ENCODE measurements around the gene SLC16A4.

Gene SLC16A4

GRCh38 chr1:110375490-110375889 lies 15.3 kb downstream of the SLC16A4 start:
- ChIA-PET CTCF (no interaction called here), POLR2A (no interaction called here)
- no peak for DNase-seq (ENCODE audit: low read depth, low spot score)
- no peak for TF ChIP-seq CTCF (IDR thresholded peaks at IDR 0.05; ENCODE audit: insufficient read depth, low read length, missing control alignments)
- H3K4me3 ChIP-seq (ENCODE audit: low read depth, low read length) = no peak overlapping the region

GRCh38 chr1:110370827-110371226 lies 20.0 kb downstream of the SLC16A4 start:
- ChIA-PET POLR2A (no interaction called here), CTCF (interaction anchor here (1.0 to 1.4 kb wide), 3 partner anchors 9 to 125 kb away, joined by 3 to 5 read pairs (median 3); no protein-coding TSS in a partner anchor)
- TF ChIP-seq CTCF (IDR thresholded peaks at IDR 0.05; ENCODE audit: insufficient read depth, low read length, missing control alignments) = no peak

GRCh38 chr1:110364221-110364620 lies 26.6 kb downstream of the SLC16A4 start:
- TF ChIP-seq CTCF (IDR thresholded peaks at IDR 0.05; ENCODE audit: insufficient read depth, low read length, missing control alignments) = no peak
- no peak for DNase-seq (ENCODE audit: low read depth, low spot score)
- ChIA-PET CTCF (no interaction called here), POLR2A (no interaction called here)
- no peak overlapping the region for H3K4me3 ChIP-seq (ENCODE audit: low read depth, low read length)

More at GRCh38 chr1:110370827-110371226, 20.0 kb downstream of the SLC16A4 start:
- no peak overlapping the region for H3K4me3 ChIP-seq (ENCODE audit: low read depth, low read length)
- DNase-seq (ENCODE audit: low read depth, low spot score) = peak; percentile 16

GRCh38 chr1:110361856-110362255 lies 29.0 kb downstream of the SLC16A4 start:
- no peak for DNase-seq (ENCODE audit: low read depth, low spot score)
- ChIA-PET CTCF (interaction anchor here (1.5 to 1.7 kb wide), 2 partner anchors 9 to 49 kb away, joined by 3 read pairs; no protein-coding TSS in a partner anchor), POLR2A (no interaction called here)
- no peak overlapping the region for H3K4me3 ChIP-seq (ENCODE audit: low read depth, low read length)
- TF ChIP-seq CTCF (IDR thresholded peaks at IDR 0.05; ENCODE audit: insufficient read depth, low read length, missing control alignments) = no peak

GRCh38 chr1:110360431-110360830 lies 30.4 kb downstream of the SLC16A4 start:
- TF ChIP-seq CTCF (IDR thresholded peaks at IDR 0.05; ENCODE audit: insufficient read depth, low read length, missing control alignments) = no peak
- ChIA-PET POLR2A (no interaction called here), CTCF (interaction anchor here (0.9 to 2.7 kb wide), 4 partner anchors 9 to 164 kb away, joined by 3 to 8 read pairs (median 3); no protein-coding TSS in a partner anchor)
- H3K4me3 ChIP-seq (ENCODE audit: low read depth, low read length) = no peak overlapping the region
- no peak for DNase-seq (ENCODE audit: low read depth, low spot score)

GRCh38 chr1:110356379-110356778 lies 34.4 kb downstream of the SLC16A4 start:
- no peak overlapping the region for H3K4me3 ChIP-seq (ENCODE audit: low read depth, low read length)
- no peak for TF ChIP-seq CTCF (IDR thresholded peaks at IDR 0.05; ENCODE audit: insufficient read depth, low read length, missing control alignments)
- ChIA-PET CTCF (no interaction called here), POLR2A (no interaction called here)
- no peak for DNase-seq (ENCODE audit: low read depth, low spot score)

All from AG04449 (cell line).